ENCODE measurements around the gene SMIM35.
"Not testable (repeated sequence)": the region's sequence is repeated elsewhere in the genome, so short reads cannot be mapped to it uniquely, and the experiment has no call there.

The SMIM35 gene

GRCh38 chr11:118042141-118042540 is 44.6 kb downstream of the SMIM35 start:
- DNase-seq (ENCODE audit: low read depth, low spot score) = no peak

DNA sequence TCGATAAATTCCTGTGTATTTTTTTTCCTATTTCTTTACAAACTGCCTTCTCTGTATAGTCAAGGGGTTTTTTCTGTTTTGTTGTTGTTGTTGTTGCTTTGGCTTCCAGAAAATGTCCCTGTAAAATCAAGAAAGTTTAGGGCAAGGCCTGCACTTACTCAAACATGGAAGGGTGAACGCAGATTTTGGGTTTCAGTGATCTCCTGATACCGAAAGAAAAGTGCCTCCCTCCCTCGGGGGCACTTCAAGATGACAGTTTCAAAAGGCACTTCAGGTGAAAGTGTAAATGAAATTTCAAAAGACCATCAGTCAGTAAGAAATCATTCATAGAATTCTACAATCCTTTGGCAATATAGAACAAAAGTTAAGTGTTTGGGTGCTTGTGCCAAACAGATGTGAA is 53.3 kb downstream of the SMIM35 start:
- DNase-seq (ENCODE audit: low read depth, low spot score) = no peak

DNA sequence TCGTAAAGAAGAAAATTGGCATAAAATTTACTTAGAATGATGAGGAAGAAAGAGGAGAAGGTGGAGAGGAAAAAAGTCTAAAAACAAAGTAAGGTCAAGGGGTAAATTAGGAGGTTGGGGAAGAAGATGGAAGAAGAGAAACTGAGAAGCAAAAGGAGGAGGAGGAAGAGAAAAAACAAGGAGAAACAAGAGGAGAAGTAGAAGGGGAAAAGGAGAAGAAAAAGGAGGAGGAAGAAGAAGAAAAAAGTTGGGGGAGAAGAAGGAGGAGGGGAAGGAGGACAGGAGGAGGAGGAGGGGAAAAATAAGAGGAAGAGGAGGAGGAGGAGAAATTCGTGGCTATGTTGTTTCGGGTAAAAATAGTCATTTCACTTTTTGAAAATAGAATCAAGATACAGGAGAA is 58.1 kb downstream of the SMIM35 start:
- DNase-seq (ENCODE audit: low read depth, low spot score) = no peak

GRCh38 chr11:118027694-118028093 is 59.1 kb downstream of the SMIM35 start:
- DNase-seq (ENCODE audit: low read depth, low spot score) = no peak

GRCh38 chr11:118021146-118021545 is 65.6 kb downstream of the SMIM35 start:
- no peak for DNase-seq (ENCODE audit: low read depth, low spot score)

DNA sequence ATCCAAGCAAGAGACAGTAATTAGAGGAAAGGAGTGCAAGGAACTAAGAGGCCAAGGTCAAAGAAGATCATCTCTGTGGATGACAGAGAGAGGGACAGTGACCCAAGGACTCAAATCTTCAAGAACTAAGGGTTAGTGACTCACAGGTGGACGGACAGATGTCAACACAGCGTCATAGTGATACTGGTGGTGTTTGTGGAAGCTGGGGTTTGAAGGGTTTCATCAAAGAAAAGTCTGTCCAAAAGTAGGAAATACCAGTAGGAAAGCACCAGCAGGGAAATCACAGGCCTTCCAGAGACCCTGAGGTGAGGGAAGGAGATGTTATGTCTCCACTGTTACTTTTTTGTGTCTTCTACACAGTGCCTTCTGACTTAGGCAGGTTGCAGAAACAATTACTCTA is 68.4 kb downstream of the SMIM35 start:
- DNase-seq (ENCODE audit: low read depth, low spot score) = no peak

DNA sequence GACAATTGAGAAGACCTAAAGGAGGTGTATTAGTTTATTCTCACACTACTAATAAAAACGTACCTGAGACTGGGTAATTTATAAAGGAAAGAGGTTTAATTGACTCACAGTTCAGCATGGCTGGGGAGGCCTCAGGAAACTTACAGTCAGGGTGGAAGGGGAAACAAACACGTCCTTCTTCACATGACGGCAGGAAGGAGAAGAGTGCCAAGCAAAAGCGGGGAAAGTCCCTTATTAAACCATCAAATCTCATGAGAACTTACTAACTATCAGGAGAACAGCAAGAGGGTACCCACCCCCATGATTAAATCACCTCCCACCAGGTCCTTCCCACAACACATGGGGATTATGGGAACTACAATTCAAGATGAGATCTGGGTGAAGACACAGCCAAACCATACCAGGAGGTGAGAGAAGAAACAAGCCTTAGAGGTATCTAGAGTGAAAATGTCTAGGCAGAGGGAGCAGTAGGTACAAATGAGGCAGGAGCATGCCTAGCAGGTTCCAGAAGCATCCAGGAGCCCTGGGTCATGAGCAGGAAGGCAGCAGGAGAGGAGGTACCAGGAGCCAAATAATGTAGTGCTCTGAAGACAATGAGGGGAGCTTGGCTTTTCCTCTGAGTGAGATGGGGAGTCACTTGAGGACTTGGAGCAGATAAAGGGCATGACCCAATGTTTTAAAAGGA is 69.0 kb downstream of the SMIM35 start:
- no peak for DNase-seq (ENCODE audit: low read depth, low spot score)

- DNase-seq (ENCODE audit: low read depth, low spot score) = no peak
These were observed 69.7 kb downstream of the SMIM35 start for GRCh38 chr11:118017111-118017510.

DNA sequence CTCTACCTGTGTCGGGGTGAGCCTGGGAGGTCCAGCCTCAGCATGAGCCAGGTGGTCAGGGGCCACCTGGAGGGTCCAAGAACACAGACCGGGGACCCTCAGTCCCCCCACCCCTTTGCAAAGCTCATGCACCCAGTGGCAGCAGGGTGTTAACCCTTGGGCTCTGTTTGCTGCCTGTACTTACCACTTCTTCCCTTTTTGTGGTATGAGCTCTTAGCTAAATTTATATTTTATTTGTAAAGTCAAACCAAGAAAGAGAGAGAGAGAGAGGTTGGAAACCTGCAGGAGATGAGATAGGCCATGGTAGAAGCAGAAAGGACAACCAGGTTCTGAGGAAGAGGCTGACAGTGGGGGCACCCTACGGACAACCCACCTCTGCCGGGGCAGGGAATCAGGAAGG is 70.7 kb downstream of the SMIM35 start:
- DNase-seq (ENCODE audit: low read depth, low spot score) = no peak

DNA sequence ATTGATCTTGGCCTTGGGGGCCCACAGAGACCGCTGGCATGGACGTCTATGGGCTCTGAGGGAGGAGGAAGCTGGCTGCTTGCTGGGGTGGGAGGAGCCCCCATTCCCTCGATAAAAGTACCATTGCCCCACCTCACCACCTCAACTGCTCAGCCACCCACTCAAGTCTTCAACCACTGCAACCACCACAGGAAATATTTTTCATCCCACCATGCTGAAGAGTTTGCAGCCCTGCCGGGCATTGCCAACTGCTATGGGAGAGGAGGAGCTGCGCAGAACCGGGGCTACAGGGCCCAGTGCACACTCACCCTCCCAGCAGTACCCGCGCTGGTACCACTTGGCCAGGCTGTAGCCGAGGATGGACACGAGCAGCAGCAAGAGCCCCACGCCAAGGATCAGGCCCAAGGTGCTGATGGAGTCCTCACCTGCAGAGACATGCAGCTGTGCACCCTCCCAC is 71.3 kb downstream of the SMIM35 start:
- DNase-seq (ENCODE audit: low read depth, low spot score) = no peak

- no peak for DNase-seq (ENCODE audit: low read depth, low spot score)
These were observed 72.7 kb downstream of the SMIM35 start for GRCh38 chr11:118014022-118014421.

- no peak for DNase-seq (ENCODE audit: low read depth, low spot score)
These were observed 74.6 kb downstream of the SMIM35 start for GRCh38 chr11:118012083-118012669.

DNA sequence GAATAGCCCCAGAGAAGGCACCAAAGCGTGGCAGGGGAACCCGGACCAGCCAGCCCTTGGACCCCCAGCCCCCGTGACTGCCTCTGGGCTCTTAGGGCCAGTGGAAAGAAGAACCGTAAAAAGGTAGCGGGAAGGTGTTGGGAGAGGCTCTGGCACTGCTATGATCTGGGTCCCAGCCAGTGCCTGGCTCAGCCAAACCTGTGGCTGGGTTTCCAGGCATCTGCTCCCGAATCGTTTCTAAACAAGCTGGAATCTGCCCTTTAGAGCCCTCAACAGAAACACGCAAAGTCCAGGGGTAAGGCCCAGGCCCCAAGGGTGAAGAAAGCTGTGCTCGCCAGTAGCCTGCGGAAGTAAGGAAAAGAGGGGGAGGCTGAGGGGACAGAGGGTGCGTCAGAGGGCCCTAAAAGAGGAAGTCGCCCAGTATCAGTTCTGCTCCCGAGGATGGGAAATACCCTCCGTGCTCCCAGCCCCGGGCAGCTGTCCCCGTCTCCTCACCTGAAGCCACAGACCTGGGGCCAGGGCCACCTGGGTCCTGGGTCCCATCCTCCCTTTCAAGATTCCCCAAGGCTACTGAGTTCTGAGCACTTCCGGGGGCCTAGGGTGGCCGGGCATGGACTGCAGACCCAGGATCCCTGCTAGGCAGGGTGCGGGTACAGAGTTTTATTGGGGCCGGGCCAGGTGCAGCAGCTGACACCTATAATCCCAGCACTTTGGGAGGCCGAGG is 75.9 kb downstream of the SMIM35 start:
- no peak for DNase-seq (ENCODE audit: low read depth, low spot score)

GRCh38 chr11:118009864-118010737 is 76.7 kb downstream of the SMIM35 start:
- DNase-seq (ENCODE audit: low read depth, low spot score) = no peak

DNA sequence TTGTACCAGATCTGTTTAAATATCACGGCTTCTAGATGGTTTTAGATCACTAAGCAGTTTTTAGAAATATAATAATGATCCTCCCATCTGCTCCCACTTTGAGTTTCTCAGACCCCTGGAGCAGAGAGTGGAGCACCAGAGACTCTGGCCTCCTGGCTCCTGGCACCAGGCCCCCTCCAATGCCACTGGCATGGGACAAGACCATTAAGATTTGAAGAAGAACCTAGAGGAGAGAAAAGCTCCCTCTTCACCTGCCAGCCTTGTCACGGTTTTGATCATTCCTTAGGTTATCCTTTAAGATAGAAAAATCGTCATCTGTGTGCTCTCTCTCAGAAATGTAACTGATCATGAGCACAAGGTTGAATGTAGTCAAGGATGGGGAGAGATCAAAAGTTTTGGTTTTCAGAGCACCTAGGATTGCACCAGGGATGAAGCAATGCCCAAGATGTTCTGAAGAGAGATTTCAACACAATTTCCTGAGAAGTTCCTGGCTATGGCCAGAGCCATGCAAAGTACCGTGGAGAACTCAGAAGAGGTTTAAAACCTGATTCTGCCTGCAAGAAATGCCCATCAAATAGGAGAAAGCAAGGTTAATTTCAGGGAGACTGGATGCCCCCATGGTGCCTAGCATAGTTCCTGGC is 78.4 kb downstream of the SMIM35 start:
- DNase-seq (ENCODE audit: low read depth, low spot score) = no peak

GRCh38 chr11:118007563-118008270 is 79.0 kb downstream of the SMIM35 start:
- not testable (repeated sequence) for DNase-seq (ENCODE audit: low read depth, low spot score)

DNA sequence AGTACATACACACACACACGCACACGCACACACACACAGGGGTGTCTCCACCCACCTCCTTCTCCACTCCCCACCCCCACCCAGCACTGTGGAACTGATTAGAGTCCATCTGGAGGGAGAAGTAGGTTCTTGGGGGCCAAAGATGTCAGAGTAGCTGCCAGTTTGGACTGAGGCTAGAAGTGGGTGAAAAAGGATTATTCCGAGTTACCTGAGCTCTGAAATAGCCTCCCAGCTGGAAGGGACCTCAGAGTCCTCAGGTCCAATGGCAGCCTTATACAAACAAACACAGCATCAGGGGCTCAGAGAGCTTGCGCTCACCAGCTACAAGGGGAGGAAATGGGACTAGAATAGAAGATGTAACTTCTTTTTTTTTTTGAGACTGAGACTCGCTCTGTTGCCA is 79.7 kb downstream of the SMIM35 start:
- DNase-seq (ENCODE audit: low read depth, low spot score) = no peak

DNA sequence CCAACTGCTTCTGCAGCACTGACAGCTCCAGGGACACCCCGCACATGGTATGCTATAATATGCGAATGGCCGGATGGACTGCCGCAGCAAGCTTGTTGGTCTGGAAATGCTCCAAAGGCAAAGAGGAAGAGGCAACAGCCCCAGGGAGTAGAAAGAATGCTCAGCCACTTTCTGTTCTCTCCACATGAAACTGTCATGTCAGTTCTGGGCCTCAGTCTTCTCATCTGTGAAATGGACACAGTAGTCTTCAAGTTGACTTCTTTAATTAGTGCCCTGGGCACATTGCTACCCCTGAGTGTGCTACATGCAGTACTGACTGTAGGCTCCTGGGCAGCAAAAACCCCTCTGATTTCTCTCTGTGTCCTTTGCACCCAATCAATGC is 80.6 kb downstream of the SMIM35 start:
- DNase-seq (ENCODE audit: low read depth, low spot score) = no peak

- no peak for DNase-seq (ENCODE audit: low read depth, low spot score)
These were observed 81.3 kb downstream of the SMIM35 start for GRCh38 chr11:118005224-118006152.
